Measurements from ENCODE around the gene HABP2. TPM values are rescaled to one million over a fixed set of nuclear protein-coding genes. Genes with fewer than 3 reads are reported as not detected.

The HABP2 gene
- total and polyA plus RNA-seq, 9 of the 15 experiments (the other 6 are each of a cell fraction or from before 2014, with no cell fraction given) = 0.09 TPM; not detected in 8

- H3K9ac ChIP-seq (ENCODE audit: insufficient read depth in 1 of 2, low read depth in 2 of 2, low read length in 2 of 2) = no peak overlapping the region
- no peak overlapping the region for H2AFZ ChIP-seq (ENCODE audit: low read depth, low read length)
- WGBS (ENCODE audit: insufficient coverage, low coverage, missing lambda C conversion rate) = 5% methylated on average over 4 of the region's 6 CpGs
- H3K4me2 ChIP-seq (ENCODE audit: insufficient read depth, low read length) = no peak overlapping the region
- POLR2A ChIA-PET = interaction anchor here (0.5 kb wide), 1 partner anchor 77 kb away, joined by 5 read pairs; no protein-coding TSS in a partner anchor
- FAIRE-seq = no peak
- no peaks in the 10 kb centered on the region for H3K9me3 ChIP-seq (replicated peaks; ENCODE audit: control insufficient read depth, insufficient read depth, low read depth, low read length)
- H3K4me3 ChIP-seq = no peak overlapping the region
- peaks cover 0 to 13% of the 10 kb centered on the region in 2 experiments; a peak in 2 of 5 replicates for H3K27me3 ChIP-seq (ENCODE audit: control insufficient read depth in 2 of 2, insufficient read depth in 2 of 2, low read length in 2 of 2)
- no peaks in the 10 kb centered on the region for H3K79me2 ChIP-seq (ENCODE audit: control insufficient read depth, insufficient read depth, low read length)
- TF ChIP-seq MXI1 (IDR thresholded peaks at IDR 0.05; ENCODE audit: low read depth, low read length) (no peak), ZNF232 (CRISPR knock-in tag; IDR thresholded peaks at IDR 0.05) (no peak), POLR2AphosphoS2 (IDR thresholded peaks at IDR 0.05; ENCODE audit: low read length) (no peak), RAD51 (IDR thresholded peaks at IDR 0.05; ENCODE audit: borderline replicate concordance, low read depth) (no peak), ELF4 (CRISPR knock-in tag; IDR thresholded peaks at IDR 0.05) (no peak), CUX1 (CRISPR knock-in tag; IDR thresholded peaks at IDR 0.05) (no peak), USF2 (CRISPR knock-in tag; IDR thresholded peaks at IDR 0.05) (no peak), BCOR (IDR thresholded peaks at IDR 0.05) (no peak), ZNF780A (CRISPR knock-in tag; IDR thresholded peaks at IDR 0.05) (no peak), ZNF121 (CRISPR knock-in tag; conservative IDR thresholded peaks at IDR 0.05) (no peak), SREBF2 (CRISPR knock-in tag; IDR thresholded peaks at IDR 0.05) (no peak)
- TF ChIP-seq, protein P1, sequence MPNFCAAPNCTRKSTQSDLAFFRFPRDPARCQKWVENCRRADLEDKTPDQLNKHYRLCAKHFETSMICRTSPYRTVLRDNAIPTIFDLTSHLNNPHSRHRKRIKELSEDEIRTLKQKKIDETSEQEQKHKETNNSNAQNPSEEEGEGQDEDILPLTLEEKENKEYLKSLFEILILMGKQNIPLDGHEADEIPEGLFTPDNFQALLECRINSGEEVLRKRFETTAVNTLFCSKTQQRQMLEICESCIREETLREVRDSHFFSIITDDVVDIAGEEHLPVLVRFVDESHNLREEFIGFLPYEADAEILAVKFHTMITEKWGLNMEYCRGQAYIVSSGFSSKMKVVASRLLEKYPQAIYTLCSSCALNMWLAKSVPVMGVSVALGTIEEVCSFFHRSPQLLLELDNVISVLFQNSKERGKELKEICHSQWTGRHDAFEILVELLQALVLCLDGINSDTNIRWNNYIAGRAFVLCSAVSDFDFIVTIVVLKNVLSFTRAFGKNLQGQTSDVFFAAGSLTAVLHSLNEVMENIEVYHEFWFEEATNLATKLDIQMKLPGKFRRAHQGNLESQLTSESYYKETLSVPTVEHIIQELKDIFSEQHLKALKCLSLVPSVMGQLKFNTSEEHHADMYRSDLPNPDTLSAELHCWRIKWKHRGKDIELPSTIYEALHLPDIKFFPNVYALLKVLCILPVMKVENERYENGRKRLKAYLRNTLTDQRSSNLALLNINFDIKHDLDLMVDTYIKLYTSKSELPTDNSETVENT (CRISPR knock-in tag; IDR thresholded peaks at IDR 0.05) = no peak
- TF ChIP-seq, protein P2, sequence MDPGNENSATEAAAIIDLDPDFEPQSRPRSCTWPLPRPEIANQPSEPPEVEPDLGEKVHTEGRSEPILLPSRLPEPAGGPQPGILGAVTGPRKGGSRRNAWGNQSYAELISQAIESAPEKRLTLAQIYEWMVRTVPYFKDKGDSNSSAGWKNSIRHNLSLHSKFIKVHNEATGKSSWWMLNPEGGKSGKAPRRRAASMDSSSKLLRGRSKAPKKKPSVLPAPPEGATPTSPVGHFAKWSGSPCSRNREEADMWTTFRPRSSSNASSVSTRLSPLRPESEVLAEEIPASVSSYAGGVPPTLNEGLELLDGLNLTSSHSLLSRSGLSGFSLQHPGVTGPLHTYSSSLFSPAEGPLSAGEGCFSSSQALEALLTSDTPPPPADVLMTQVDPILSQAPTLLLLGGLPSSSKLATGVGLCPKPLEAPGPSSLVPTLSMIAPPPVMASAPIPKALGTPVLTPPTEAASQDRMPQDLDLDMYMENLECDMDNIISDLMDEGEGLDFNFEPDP (CRISPR knock-in tag; IDR thresholded peaks at IDR 0.05) = no peak
- H3K4me1 ChIP-seq (replicated peaks in 1 of 2; ENCODE audit: control insufficient read depth in 2 of 2, insufficient read depth in 2 of 2, low read length in 2 of 2) = no peaks in the 10 kb centered on the region
- no peak for ATAC-seq
- no peak overlapping the region for H3K27ac ChIP-seq (ENCODE audit: extremely low read depth, low read depth, low read length)
- CTCF ChIA-PET (ENCODE audit: low intra/inter-chr PET ratio) = no interaction called here
- no TSS peak for BruUV-seq (replicated peaks)
- in situ Hi-C loops (cut with MboI) (no loop called here), intact Hi-C loops (cut with micrococcal nuclease) (no loop called here)
- no peaks in the 10 kb centered on the region for H4K20me1 ChIP-seq (replicated peaks; ENCODE audit: control insufficient read depth, insufficient read depth, low read length)
- DNase-seq (ENCODE audit: extremely low read depth in 1 of 4, low spot score in 3 of 4) = no peak
- H3K36me3 ChIP-seq (ENCODE audit: control insufficient read depth, insufficient read depth, low read length) = no peaks in the 10 kb centered on the region
- H3K9me1 ChIP-seq (ENCODE audit: control insufficient read depth, insufficient read depth, low read length) = no peaks in the 10 kb centered on the region
Measured at GRCh38 chr10:113515161-113515560, 37.7 kb upstream of the HABP2 start.
